Gastrocnemius medialis (tissue), 4 donors: ENCODE results near the gene MINK1.

Experiments
- POLR2A ChIP-seq, 2 donors: fragments of 450-650 bp; IDR thresholded peaks; one replicate each; pipeline ENCODE4 v1.6.1; 2017; ENCODE audit warnings: antibody characterized with exemption in 2 of 2, mild to moderate bottlenecking in 2 of 2, moderate library complexity in 2 of 2
- TF ChIP-seq, protein P1 (sequence below), 5 experiments: fragments of 450-650 bp in 3 of 5; fragments of 200-600 bp in 2 of 5; sonication (generic) in 2 of 5; IDR thresholded peaks in 4 of 5; conservative IDR thresholded peaks in 1 of 5; 1 replicate in 4 of 5; 2 replicates in 1 of 5; pipeline ENCODE4 v1.5.1; 2016 to 2019; ENCODE audit warnings: antibody characterized with exemption in 5 of 5, mild to moderate bottlenecking in 3 of 5, moderate library complexity in 3 of 5

GRCh38 chr17:4933646-4934045 lies 100.5 kb downstream of the MINK1 start:
- TF ChIP-seq, protein P1, sequence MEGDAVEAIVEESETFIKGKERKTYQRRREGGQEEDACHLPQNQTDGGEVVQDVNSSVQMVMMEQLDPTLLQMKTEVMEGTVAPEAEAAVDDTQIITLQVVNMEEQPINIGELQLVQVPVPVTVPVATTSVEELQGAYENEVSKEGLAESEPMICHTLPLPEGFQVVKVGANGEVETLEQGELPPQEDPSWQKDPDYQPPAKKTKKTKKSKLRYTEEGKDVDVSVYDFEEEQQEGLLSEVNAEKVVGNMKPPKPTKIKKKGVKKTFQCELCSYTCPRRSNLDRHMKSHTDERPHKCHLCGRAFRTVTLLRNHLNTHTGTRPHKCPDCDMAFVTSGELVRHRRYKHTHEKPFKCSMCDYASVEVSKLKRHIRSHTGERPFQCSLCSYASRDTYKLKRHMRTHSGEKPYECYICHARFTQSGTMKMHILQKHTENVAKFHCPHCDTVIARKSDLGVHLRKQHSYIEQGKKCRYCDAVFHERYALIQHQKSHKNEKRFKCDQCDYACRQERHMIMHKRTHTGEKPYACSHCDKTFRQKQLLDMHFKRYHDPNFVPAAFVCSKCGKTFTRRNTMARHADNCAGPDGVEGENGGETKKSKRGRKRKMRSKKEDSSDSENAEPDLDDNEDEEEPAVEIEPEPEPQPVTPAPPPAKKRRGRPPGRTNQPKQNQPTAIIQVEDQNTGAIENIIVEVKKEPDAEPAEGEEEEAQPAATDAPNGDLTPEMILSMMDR (IDR thresholded peaks at IDR 0.05 in 4 of 5, conservative IDR thresholded peaks at IDR 0.05 in 1 of 5): no peak
- no peak for TF ChIP-seq POLR2A (IDR thresholded peaks at IDR 0.05)
